Activated naive CD4-positive, alpha-beta T cell treated with anti-CD3 and anti-CD28 coated beads, Interleukin-2, amount 10 ng/mL, durations not matched to agents 7 days and 5 days (primary cell): ENCODE data around the gene SLC29A2.

ENCODE experiments used
- CTCF ChIA-PET: fragments of 350-600 bp; sonication (Branson Sonifier 250); formaldehyde crosslinking; loops from one replicate; lab custom pipeline; 2021; ENCODE audit warnings: antibody characterized with exemption; lab: Charles Lee
- DNase-seq: peaks from one replicate; pipeline ENCODE4 v3.0.0-alpha.2; 2020
- H3K27ac Mint-ChIP-seq: one replicate; pipeline ENCODE4 v1.8.0; 2021; ENCODE audit warnings: mild to moderate bottlenecking, moderate library complexity, mixed read lengths
- H3K27me3 Mint-ChIP-seq: one replicate; pipeline ENCODE4 v1.8.0; 2021; ENCODE audit warnings: mild to moderate bottlenecking, mixed read lengths
- H3K36me3 Mint-ChIP-seq: one replicate; pipeline ENCODE4 v1.8.0; 2021; ENCODE audit warnings: mixed read lengths
- H3K4me1 Mint-ChIP-seq: one replicate; pipeline ENCODE4 v1.8.0; 2021; ENCODE audit warnings: mixed read lengths
- H3K4me3 Mint-ChIP-seq: one replicate; pipeline ENCODE4 v1.8.0; 2021; ENCODE audit warnings: mild to moderate bottlenecking, moderate library complexity, mixed read lengths
- H3K9me3 Mint-ChIP-seq: one replicate; pipeline ENCODE4 v1.8.0; 2021; ENCODE audit warnings: mixed read lengths

SLC29A2 gene, protein sequence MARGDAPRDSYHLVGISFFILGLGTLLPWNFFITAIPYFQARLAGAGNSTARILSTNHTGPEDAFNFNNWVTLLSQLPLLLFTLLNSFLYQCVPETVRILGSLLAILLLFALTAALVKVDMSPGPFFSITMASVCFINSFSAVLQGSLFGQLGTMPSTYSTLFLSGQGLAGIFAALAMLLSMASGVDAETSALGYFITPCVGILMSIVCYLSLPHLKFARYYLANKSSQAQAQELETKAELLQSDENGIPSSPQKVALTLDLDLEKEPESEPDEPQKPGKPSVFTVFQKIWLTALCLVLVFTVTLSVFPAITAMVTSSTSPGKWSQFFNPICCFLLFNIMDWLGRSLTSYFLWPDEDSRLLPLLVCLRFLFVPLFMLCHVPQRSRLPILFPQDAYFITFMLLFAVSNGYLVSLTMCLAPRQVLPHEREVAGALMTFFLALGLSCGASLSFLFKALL

DNA sequence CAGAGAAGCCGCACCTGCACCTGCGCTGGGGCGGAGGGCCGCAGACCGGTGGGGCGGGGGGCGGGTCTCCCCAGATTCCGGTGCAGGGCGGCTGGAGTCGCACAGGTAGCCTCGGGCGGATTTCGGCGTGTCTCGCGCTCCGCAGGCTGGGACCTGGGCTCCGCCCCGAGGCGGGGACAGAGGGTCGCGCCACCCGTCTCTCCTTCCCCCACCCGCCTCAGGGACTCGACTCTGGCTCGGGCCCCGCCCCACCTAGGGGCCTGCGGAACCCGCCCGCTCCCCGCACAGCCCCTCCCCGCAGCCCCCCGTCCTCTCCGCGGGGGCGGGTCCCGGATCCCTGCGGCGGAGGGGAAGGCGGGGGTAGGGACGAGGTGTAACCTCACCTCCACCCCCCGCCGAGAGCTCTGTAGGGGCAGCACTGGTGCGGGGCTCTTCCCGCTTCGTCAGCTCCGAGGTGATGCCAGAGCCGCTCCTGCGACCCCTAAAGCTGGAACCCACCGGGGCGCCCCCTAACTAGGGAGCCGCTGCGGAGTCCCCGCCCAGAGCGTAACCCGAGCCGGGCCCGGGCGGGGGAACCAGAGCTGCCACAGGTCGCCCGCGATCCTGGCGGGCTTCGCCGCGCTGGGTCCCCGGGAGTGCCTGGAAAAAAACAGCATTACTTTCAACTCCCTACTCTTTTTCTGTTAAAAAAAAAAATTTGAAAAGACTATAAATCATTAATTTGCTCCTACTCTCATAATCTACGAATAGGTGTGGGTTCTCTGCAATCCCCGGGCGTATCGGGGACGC is at the start of gene SLC29A2:
SLC29A2 (minus strand) TSS at position 134 of the 789 bp plus-strand sequence. CDS start 169 bp downstream, outside the sequence.
- peak within 1 kb of the TSS; percentile 84 for H3K4me3 Mint-ChIP-seq
- H3K36me3 Mint-ChIP-seq: no peaks in the 10 kb centered on the region
- peak within 1 kb of the TSS; percentile 98 for H3K27ac Mint-ChIP-seq
- H3K27me3 Mint-ChIP-seq: peaks cover 4% of the 10 kb centered on the region
- peak; percentile 90 for DNase-seq
- CTCF ChIA-PET: interaction anchor here (0.9 to 2.5 kb wide), 4 partner anchors 8 to 67 kb away, joined by 3 to 15 read pairs (median 8); partner anchors contain the start of gene MRPL11
- no peaks in the 10 kb centered on the region for H3K9me3 Mint-ChIP-seq
- H3K4me1 Mint-ChIP-seq: peaks cover 29% of the 10 kb centered on the region

DNA sequence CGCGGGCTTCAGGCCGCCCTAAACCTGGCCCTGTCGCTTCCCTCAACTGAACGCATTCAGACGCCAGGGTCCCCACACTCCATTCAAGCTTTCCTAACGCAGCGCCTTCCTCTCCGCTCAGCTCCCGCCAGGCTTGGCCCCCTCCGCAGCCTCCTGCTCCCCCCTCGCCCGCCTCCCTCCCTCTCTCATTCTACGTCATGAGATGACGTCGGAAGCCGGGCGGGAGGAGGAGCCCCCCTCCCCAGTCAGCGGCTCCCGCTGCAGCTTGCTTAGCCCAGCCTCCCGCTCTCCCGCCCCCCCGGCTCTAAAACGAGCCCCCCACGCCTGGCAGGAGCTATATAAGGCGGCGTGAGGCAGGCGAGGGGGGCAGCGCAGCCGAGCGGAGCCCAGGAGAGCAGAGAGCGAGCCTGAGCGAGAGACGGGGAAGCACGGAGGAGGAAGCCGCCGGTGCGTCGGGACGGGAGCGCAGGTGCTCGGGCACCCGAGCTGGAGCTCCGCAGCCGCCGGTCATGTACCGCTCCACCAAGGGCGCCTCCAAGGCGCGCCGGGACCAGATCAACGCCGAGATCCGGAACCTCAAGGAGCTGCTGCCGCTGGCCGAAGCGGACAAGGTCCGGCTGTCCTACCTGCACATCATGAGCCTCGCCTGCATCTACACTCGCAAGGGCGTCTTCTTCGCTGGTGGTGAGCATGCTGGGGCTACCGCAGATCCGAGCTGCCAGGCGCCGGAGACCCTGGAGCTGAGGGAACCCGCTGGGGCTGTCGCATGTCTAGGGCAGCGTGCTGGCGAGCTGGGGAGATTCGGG is 49.3 kb upstream of the SLC29A2 start, which contains the start of gene NPAS4:
NPAS4 (plus strand) TSS at position 365 of the 806 bp plus-strand sequence; CDS start at position 510, 145 bp downstream.
- H3K9me3 Mint-ChIP-seq: peaks cover 9% of the 10 kb centered on the region
- CTCF ChIA-PET: interaction anchor here (0.6 to 3.5 kb wide), 13 partner anchors 10 to 258 kb away, joined by 3 to 27 read pairs (median 4); partner anchors contain the start of genes MRPL11 and YIF1A
- peaks cover 3% of the 10 kb centered on the region for H3K36me3 Mint-ChIP-seq
- no peak within 1 kb of the TSS for H3K27ac Mint-ChIP-seq
- H3K4me1 Mint-ChIP-seq: peaks cover 12% of the 10 kb centered on the region
- H3K27me3 Mint-ChIP-seq: peaks cover 59% of the 10 kb centered on the region
- H3K4me3 Mint-ChIP-seq: no peak within 1 kb of the TSS
- DNase-seq: no peak

DNA sequence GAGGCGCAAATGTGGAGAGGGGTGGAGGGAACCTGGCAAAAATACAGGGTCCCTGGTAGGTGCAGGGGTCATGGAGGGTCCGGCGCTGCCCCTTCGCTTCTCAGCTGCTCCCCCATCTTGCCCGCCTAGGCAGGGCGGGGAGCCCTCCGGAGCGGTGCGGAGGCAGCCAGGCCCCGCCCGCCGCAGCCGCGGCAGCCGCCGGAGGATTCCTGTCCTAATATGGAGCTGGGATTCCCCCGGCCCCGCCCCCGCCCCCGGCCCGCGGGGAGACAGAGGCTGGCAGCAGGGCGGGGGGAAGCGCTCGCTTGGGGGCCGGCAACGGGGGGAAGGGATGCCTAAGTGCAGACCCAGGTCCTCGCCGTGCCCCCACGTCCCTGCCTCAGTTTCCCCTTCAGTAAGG is 48.3 kb upstream of the SLC29A2 start:
- H3K27ac Mint-ChIP-seq: no peak overlapping the region
- DNase-seq: no peak
- peaks cover 9% of the 10 kb centered on the region for H3K9me3 Mint-ChIP-seq
- no peak overlapping the region for H3K4me3 Mint-ChIP-seq
- H3K27me3 Mint-ChIP-seq: peaks cover 67% of the 10 kb centered on the region
- H3K4me1 Mint-ChIP-seq: peaks cover 12% of the 10 kb centered on the region
- peaks cover 3% of the 10 kb centered on the region for H3K36me3 Mint-ChIP-seq
- CTCF ChIA-PET: interaction anchor here (1.5 to 3.5 kb wide), 3 partner anchors 12 to 31 kb away, joined by 3 to 27 read pairs (median 8); partner anchors contain the start of gene MRPL11

DNA sequence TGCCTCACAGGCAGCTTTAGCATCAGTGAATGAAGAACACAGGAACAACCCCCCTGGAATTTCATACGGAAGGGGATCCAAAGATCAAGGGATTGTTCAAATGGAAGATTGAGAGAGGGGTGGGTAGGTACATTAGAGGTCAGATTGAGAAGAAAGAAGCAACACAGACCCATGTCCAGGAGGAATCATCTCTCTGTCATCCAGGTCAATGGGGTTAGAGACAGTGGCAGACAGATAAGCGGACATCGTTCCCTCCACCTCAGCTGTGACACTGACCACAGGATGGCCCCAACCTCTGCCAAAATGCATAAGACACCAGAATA is 47.4 kb upstream of the SLC29A2 start:
- H3K27me3 Mint-ChIP-seq: peaks cover 72% of the 10 kb centered on the region
- peaks cover 9% of the 10 kb centered on the region for H3K9me3 Mint-ChIP-seq
- H3K4me3 Mint-ChIP-seq: no peak overlapping the region
- peaks cover 12% of the 10 kb centered on the region for H3K4me1 Mint-ChIP-seq
- H3K27ac Mint-ChIP-seq: peak overlapping the region; percentile 60
- CTCF ChIA-PET: interaction anchor here (1.0 to 3.5 kb wide), 2 partner anchors 10 to 11 kb away, joined by 4 to 27 read pairs; no protein-coding TSS in a partner anchor
- H3K36me3 Mint-ChIP-seq: peaks cover 3% of the 10 kb centered on the region
- DNase-seq: no peak

DNA sequence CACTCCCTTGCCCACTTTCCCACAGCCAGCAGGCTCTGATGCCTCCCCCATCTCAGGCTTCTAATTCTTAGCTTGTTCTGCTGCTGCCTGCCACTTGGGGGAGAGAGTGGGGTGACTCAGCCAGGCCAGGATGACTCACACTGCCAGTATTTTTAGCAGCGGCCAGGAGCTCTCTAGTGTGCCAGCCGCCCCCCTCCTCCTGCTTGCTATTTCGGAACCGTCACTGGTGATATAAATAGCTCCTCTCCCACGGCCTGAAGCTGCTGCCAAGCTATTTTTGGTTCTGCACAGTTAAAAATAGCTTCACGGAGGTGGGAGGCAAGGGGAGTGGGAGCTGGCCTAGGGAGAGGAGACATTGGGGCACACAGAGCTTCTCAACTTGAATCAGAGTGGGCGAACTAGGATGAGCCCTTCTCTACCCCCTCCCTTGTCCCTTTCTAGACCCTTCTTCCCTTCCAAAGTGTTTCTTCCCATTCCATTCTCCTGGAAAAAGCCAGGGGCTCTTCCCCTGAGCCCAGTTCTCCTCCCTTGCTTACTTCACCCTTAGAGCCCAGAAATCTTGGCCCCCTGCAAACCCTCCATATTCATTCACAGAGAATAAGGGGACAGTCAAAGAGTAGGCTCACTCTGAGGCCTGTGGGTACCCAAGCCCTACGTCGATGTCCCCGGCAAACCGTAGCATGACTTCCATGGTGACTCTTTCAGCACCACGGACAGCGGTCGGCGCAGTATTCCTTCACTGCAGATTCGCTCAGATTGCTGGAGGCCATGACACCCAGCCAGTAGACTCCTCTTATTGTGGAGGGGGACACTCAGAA is 46.8 kb upstream of the SLC29A2 start:
- H3K4me1 Mint-ChIP-seq: peaks cover 12% of the 10 kb centered on the region
- H3K36me3 Mint-ChIP-seq: peaks cover 3% of the 10 kb centered on the region
- CTCF ChIA-PET: interaction anchor here (0.7 to 3.5 kb wide), 11 partner anchors 9 to 260 kb away, joined by 3 to 27 read pairs (median 4); partner anchors contain the start of genes MRPL11 and RBM4B
- peak; percentile 83 for DNase-seq
- no peak overlapping the region for H3K4me3 Mint-ChIP-seq
- H3K9me3 Mint-ChIP-seq: peaks cover 9% of the 10 kb centered on the region
- H3K27ac Mint-ChIP-seq: peak overlapping the region; percentile 60
- H3K27me3 Mint-ChIP-seq: peaks cover 77% of the 10 kb centered on the region

DNA sequence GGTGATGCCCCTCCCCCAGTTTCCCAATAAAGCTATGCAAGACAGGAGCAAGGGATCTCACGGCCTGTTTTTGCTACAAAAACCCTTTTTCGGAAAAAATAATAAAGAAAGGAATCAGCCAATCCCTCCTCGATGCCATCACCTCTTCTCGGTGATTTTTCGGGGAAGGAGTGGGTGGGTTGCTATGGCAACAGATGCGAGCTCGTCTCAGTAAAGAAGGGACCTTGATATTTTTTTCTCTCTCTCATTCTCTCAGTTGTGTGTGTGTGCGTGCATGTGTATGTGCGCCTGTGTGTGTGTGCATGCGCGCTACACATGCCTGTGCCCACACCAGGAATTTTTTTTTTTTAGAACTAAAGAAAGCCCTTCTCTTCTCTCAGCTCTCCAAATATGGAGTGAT is 45.4 kb upstream of the SLC29A2 start:
- H3K27me3 Mint-ChIP-seq: peaks cover 86% of the 10 kb centered on the region
- DNase-seq: no peak
- peak overlapping the region; percentile 26 for H3K27ac Mint-ChIP-seq
- H3K9me3 Mint-ChIP-seq: peaks cover 6% of the 10 kb centered on the region
- CTCF ChIA-PET: interaction anchor here (0.8 to 3.5 kb wide), 5 partner anchors 9 to 261 kb away, joined by 3 to 27 read pairs (median 7); partner anchors contain the start of genes MRPL11 and RBM4B
- no peak overlapping the region for H3K4me3 Mint-ChIP-seq
- peaks cover 3% of the 10 kb centered on the region for H3K36me3 Mint-ChIP-seq
- peaks cover 12% of the 10 kb centered on the region for H3K4me1 Mint-ChIP-seq

DNA sequence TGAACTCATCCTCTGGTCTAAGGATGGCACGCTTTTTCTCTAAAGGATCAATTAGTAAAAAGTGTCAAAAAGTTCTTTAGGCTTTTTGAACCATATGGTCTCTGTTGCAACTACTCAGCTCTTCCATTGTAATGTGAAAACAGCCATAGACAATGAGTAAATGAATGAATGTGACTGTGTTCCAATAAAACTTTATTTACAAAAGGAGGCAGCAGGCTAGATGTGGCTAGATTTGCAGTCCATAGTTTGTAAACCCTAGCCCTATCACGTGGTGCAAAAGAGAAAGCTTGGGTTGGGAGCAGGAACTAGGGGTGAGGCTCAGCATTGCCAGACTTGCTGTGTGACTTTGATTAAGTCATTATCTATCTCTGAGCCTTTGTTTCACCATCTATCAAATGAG is 43.9 kb upstream of the SLC29A2 start:
- H3K36me3 Mint-ChIP-seq: peaks cover 3% of the 10 kb centered on the region
- H3K4me3 Mint-ChIP-seq: no peak overlapping the region
- H3K4me1 Mint-ChIP-seq: peaks cover 12% of the 10 kb centered on the region
- CTCF ChIA-PET: interaction anchor here (2.2 kb wide), 1 partner anchor 14 kb away, joined by 6 read pairs; no protein-coding TSS in a partner anchor
- DNase-seq: no peak
- no peak overlapping the region for H3K27ac Mint-ChIP-seq
- peaks cover 86% of the 10 kb centered on the region for H3K27me3 Mint-ChIP-seq
- peaks cover 6% of the 10 kb centered on the region for H3K9me3 Mint-ChIP-seq

DNA sequence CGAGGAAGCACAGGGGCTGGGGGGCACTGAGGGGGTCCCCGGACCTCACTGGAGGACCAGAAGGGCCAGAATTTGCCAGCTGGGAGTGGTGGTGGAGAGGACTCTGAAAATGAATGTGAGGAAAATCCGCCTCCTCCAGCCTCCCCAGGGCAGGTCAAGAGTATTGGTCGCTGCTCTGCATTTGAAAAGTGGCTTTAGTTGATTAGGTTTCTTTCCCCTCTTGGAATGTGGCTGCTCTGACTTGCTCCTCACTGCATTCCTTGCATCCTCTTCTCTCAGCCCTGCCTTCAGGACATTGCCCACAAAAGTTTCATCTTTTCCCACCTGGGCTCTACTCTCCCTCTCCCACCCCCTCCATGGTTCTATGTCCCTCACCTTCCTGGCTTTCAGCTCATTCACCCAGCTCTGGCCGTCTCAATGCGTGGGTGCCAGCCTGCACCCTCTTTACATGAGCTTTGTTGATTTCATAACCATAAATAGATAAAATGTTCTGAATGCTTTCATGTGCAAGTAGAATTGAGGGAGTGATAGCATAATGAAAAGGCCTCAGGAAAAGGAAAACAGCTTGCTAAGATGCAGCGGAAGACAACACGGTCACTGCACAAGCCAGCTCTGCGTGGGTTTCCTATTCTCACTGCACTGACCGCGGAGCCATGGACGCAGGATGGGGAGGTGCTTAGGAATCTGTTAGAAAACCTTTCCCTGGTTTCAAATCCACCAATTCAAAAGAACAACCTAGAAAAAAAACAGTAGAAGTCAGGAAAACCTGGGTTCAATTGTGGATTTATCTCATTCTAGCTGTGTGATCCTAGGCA is 42.8 kb upstream of the SLC29A2 start:
- Mint-ChIP-seq H3K9me3 (peaks cover 5% of the 10 kb centered on the region), H3K4me1 (peaks cover 12% of the 10 kb centered on the region), H3K4me3 (no peak overlapping the region), H3K27me3 (peaks cover 85% of the 10 kb centered on the region), H3K27ac (no peak overlapping the region), H3K36me3 (peaks cover 3% of the 10 kb centered on the region)
- CTCF ChIA-PET: interaction anchor here (0.6 to 2.2 kb wide), 3 partner anchors 15 to 45 kb away, joined by 3 to 6 read pairs (median 3); no protein-coding TSS in a partner anchor
- no peak for DNase-seq

DNA sequence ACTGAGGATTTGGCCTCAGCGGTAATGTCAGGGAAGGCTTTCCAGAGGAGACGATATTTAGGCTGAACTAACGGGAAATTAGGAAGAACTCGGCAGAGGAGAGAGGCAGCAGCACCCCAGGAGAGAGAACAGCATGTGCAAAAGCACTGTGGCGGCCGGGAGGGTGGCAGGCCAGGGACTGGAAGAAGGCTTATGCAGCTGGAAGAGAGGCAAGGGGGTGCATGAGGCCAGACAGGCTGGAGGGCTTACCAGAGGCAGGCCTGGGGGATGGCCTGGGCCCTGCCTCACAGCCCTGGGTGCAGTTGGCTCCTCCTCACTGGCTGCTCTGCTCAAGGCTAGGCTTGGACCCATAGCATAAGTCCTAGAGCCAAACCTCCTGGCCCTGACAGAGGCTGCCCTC is 41.6 kb upstream of the SLC29A2 start:
- H3K27ac Mint-ChIP-seq: no peak overlapping the region
- no peak for DNase-seq
- no peaks in the 10 kb centered on the region for H3K9me3 Mint-ChIP-seq
- CTCF ChIA-PET: interaction anchor here (1.4 to 2.2 kb wide), 2 partner anchors 16 to 18 kb away, joined by 3 to 6 read pairs; no protein-coding TSS in a partner anchor
- peaks cover 11% of the 10 kb centered on the region for H3K4me1 Mint-ChIP-seq
- peaks cover 78% of the 10 kb centered on the region for H3K27me3 Mint-ChIP-seq
- no peak overlapping the region for H3K4me3 Mint-ChIP-seq
- no peaks in the 10 kb centered on the region for H3K36me3 Mint-ChIP-seq

DNA sequence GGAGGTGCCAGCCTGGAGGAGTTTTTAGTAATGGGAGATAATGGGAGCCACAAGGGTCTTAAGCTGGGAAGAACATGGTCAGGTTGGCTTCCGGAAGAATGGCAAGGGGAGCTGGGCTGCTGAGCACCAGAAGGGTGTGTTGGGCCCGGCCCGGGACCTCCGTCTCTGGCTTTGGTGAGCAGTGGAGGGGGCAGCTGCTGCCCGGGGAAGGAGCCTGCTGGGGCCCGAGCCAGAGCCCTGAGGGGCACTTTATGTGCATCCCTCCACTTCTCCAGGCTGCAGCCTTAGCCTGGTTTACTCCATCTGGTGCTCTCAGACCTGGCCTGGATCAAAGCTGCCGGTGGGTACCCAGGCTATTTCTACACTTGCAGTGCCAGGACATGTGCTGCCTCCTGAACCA is 40.5 kb upstream of the SLC29A2 start:
- H3K27ac Mint-ChIP-seq: no peak overlapping the region
- CTCF ChIA-PET: interaction anchor here (0.6 to 1.5 kb wide), 3 partner anchors 9 to 21 kb away, joined by 3 to 6 read pairs (median 3); no protein-coding TSS in a partner anchor
- H3K36me3 Mint-ChIP-seq: no peaks in the 10 kb centered on the region
- no peak overlapping the region for H3K4me3 Mint-ChIP-seq
- peaks cover 4% of the 10 kb centered on the region for H3K4me1 Mint-ChIP-seq
- DNase-seq: no peak
- no peaks in the 10 kb centered on the region for H3K9me3 Mint-ChIP-seq
- peaks cover 69% of the 10 kb centered on the region for H3K27me3 Mint-ChIP-seq

DNA sequence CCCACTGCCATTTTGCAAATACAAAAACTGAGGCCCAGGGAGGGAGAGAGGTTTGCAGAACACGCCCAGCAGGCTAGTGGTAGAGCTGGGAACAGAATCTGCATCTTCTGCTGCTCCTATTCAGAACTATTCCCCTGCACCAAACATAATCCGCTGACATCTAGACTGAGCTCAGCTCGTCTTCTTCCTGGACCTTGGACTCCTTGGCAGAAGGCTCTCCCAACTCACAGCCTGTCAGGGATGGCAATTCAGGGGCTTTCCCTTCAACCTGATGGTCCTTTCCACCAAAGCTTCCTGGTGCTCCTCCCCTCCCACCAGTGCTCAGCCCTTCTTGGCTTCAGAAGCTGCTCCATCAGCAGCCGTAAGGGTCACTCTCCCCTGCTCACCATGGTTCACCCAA is 39.8 kb upstream of the SLC29A2 start:
- H3K27ac Mint-ChIP-seq: no peak overlapping the region
- no peak overlapping the region for H3K4me3 Mint-ChIP-seq
- H3K9me3 Mint-ChIP-seq: no peaks in the 10 kb centered on the region
- DNase-seq: no peak
- H3K36me3 Mint-ChIP-seq: no peaks in the 10 kb centered on the region
- CTCF ChIA-PET: interaction anchor here (0.9 to 1.5 kb wide), 3 partner anchors 10 to 164 kb away, joined by 3 to 6 read pairs (median 3); no protein-coding TSS in a partner anchor
- H3K4me1 Mint-ChIP-seq: peaks cover 4% of the 10 kb centered on the region
- peaks cover 61% of the 10 kb centered on the region for H3K27me3 Mint-ChIP-seq
